Heart right ventricle (tissue), 16 donors: ENCODE data around the gene FANCF. TPM values are rescaled to one million over a fixed set of nuclear protein-coding genes. Genes with fewer than 3 reads are reported as not detected.

Experiments
- ATAC-seq, 8 donors: fragments of 200-7000 bp; cut with Tn5 transposase; one replicate each; pipeline ENCODE4 v1.9.1; 2020; ENCODE audit warnings: mild to moderate bottlenecking in 8 of 8, moderate library complexity in 8 of 8, moderate number of reproducible peaks in 1 of 8
- DNase-seq, 2 donors: peaks; one replicate each; pipeline ENCODE4 v3.0.0-alpha.2; 2020
- H3K27ac ChIP-seq, 10 donors: fragments of 200-600 bp; sonication (generic) in 2 of 10; one replicate each; pipeline versions ENCODE4 v1.5.0 to v1.8.0; 2020 to 2022; ENCODE audit warnings: mild to moderate bottlenecking in 3 of 10
- H3K27me3 ChIP-seq, 7 donors: fragments of 200-600 bp; one replicate each; pipeline ENCODE4 v1.8.0; 2021 to 2022; ENCODE audit warnings: mild to moderate bottlenecking in 2 of 7
- H3K36me3 ChIP-seq, 9 donors: fragments of 200-600 bp; sonication (generic) in 1 of 9; one replicate each; pipeline versions ENCODE4 v1.5.0 to v1.8.0; 2020 to 2022; ENCODE audit warnings: mild to moderate bottlenecking in 2 of 9
- H3K4me1 ChIP-seq, 9 donors: fragments of 200-600 bp; sonication (generic) in 1 of 9; one replicate each; pipeline versions ENCODE4 v1.5.0 to v1.8.0; 2020 to 2022; ENCODE audit warnings: mild to moderate bottlenecking in 4 of 9
- H3K4me3 ChIP-seq, 10 donors: fragments of 200-600 bp; sonication (generic) in 2 of 10; one replicate each; pipeline versions ENCODE4 v1.5.0 to v1.8.0; 2020 to 2022; ENCODE audit warnings: mild to moderate bottlenecking in 7 of 10, moderate library complexity in 2 of 10
- H3K9me3 ChIP-seq, 11 donors: fragments of 200-600 bp in 10 of 11; sonication (generic) in 2 of 11; one replicate each; pipeline versions ENCODE4 v1.5.0 to v1.8.0; 2013 to 2022; ENCODE audit warnings: mild to moderate bottlenecking in 2 of 11, control low read depth in 1 of 11, moderate library complexity in 1 of 11
- CTCF ChIP-seq, 9 donors: fragments of 200-600 bp; sonication (generic) in 2 of 9; IDR thresholded peaks; one replicate each; pipeline versions ENCODE4 v1.5.0 to v1.8.0; 2021 to 2022; ENCODE audit warnings: antibody characterized with exemption in 9 of 9, mild to moderate bottlenecking in 5 of 9, moderate library complexity in 1 of 9
- WGBS, 2 donors: extraction: QIAGEN DNeasy Blood & Tissue Kit; methylation state at CpG; one replicate each; pipeline ENCODE4 v1.1.7; 2013; ENCODE audit warnings: inconsistent platforms in 1 of 2; 5-methylcytosine and 5-hydroxymethylcytosine counted together
- intact Hi-C, 10 donors: fragments of 100-400 bp; cut with DNase I; formaldehyde crosslinking; loops; one replicate each; pipeline versions ENCODE4 v1.11.1 to v1.14.2; 2022
- polyA plus RNA-seq, 2 donors: library from polyadenylated mRNA; stranded (reverse); fragments of 200-250 nt; gene quantifications; one replicate each; pipeline ENCODE4 v1.2.3, GENCODE V29; 2013
- total RNA-seq, 10 donors: library from RNA; stranded (reverse); fragmentation: NEBNext Ultra II Directional in 3 of 10; extraction: Animal tissue kit (Norgen Biotek cat#: 25700) in 3 of 10; gene quantifications; one replicate each; pipeline versions ENCODE4 v1.2.1 to v1.2.4, GENCODE V29; 2021 to 2023
- donor health status: Arrhythmogenic right ventricular cardiomyopathy.
- donor health status: ischemic (EF 13 %, LVEDD 7.1; RV severe dilation, severe dysfunction).
- donor health status: healthy with polysubstance abuse.
- donor health status: DM: no; HTN: yes; CAD: no.
- donor health status: DM: no; HTN: no; CAD: no.
- donor health status: ischemic (EF 25% LVEDD 6.9; RV normal size, moderate dysfunction).
- donor health status: ischemic (EF 25% LVEDD 5.7; RV mildly dilated, moderate dysfunction).
- donor health status: healthy.
- donor health status: DM: yes; HTN: yes; CAD: no.
- donor health status: Ischemic cardiomyopathy.
- donor health status: ischemic (EF 35%, LVEDD 5.7; RV mildly dilated, moderate dysfunction).
- donor health status: nonischemic (EF 11% LVEDD 7.7; RV severe dilation, severe dysfunction).
- donor health status: DM: yes; HTN: yes; CAD: no.
- donor health status: PGD.
- donor health status: ischemic (EF 29% LVEDD 5.4; RV normal size, mild dysfunction).
- donor health status: nonischemic (EF 23%, LVEDD 6.1; RV moderate dilation, normal function).

Gene FANCF
- total and polyA plus RNA-seq, 12 donors: 3.1 to 7.6 (median 4.6) TPM

GRCh38 chr11:22633354-22633902 is 7.8 kb upstream of the FANCF start:
- no peaks in the 10 kb centered on the region for H3K4me1 ChIP-seq
- no peak overlapping the region for H3K4me3 ChIP-seq
- no peak for TF ChIP-seq CTCF (IDR thresholded peaks at IDR 0.05)
- ATAC-seq (no peak), DNase-seq (no peak)
- H3K27ac ChIP-seq: no peak overlapping the region
- no peaks in the 10 kb centered on the region for H3K36me3 ChIP-seq
- H3K27me3 ChIP-seq: no peaks in the 10 kb centered on the region
- intact Hi-C loops: no loop called here
- no peaks in the 10 kb centered on the region for H3K9me3 ChIP-seq

GRCh38 chr11:22627421-22627820 is 1.8 kb upstream of the FANCF start:
- Histone ChIP-seq H3K27me3 (no peaks in the 10 kb centered on the region), H3K4me1 (peaks cover 0 to 22% (median 18%) of the 10 kb centered on the region in 9 donors), H3K36me3 (no peaks in the 10 kb centered on the region), H3K9me3 (no peaks in the 10 kb centered on the region), H3K27ac (no peak overlapping the region), H3K4me3 (no peak overlapping the region)
- ATAC-seq (no peak), DNase-seq (no peak)
- intact Hi-C loops: loop anchor here in 3 of 10 donors (5.0 to 10.0 kb wide), 3 partner anchors 100 to 157 kb away; no protein-coding TSS in a partner anchor
- WGBS, 2 donors: 91 to 96% methylated on average over 6 of the region's 6 CpGs
- no peak for TF ChIP-seq CTCF (IDR thresholded peaks at IDR 0.05)

- no peaks in the 10 kb centered on the region for H3K9me3 ChIP-seq
- WGBS, 2 donors: 95% methylated on average over 14 of the region's 14 CpGs
- ATAC-seq (no peak), DNase-seq (no peak)
- no peaks in the 10 kb centered on the region for H3K36me3 ChIP-seq
- peak overlapping the region in 5 of 10 donors; percentile 84 to 94 (median 91) for H3K27ac ChIP-seq
- no peaks in the 10 kb centered on the region for H3K27me3 ChIP-seq
- H3K4me3 ChIP-seq: peak overlapping the region in 5 of 10 donors; percentile 79 to 98 (median 84)
- peaks cover 0 to 22% (median 18%) of the 10 kb centered on the region in 9 donors for H3K4me1 ChIP-seq
- intact Hi-C loops: loop anchor here in 3 of 10 donors (5.0 to 10.0 kb wide), 3 partner anchors 101 to 158 kb away; no protein-coding TSS in a partner anchor
- no peak for TF ChIP-seq CTCF (IDR thresholded peaks at IDR 0.05)
Measured at GRCh38 chr11:22626573-22627239, 1.1 kb upstream of the FANCF start.

GRCh38 chr11:22624742-22625447 is 728 bp downstream of the FANCF start:
- intact Hi-C loops: loop anchor here in 3 of 10 donors (2.0 to 10.0 kb wide), 4 partner anchors 102 to 192 kb away; no protein-coding TSS in a partner anchor
- ATAC-seq (peak; percentile 71 to 92 (median 82)), DNase-seq (peak; percentile 55 to 57)
- peaks cover 0 to 22% (median 18%) of the 10 kb centered on the region in 9 donors for H3K4me1 ChIP-seq
- H3K4me3 ChIP-seq: peak overlapping the region; percentile 37 to 98 (median 84)
- 3 to 4% methylated on average over 31 of the region's 31 CpGs for WGBS, 2 donors
- H3K27ac ChIP-seq: peak overlapping the region; percentile 60 to 94 (median 85)
- no peaks in the 10 kb centered on the region for H3K27me3 ChIP-seq
- H3K9me3 ChIP-seq: no peaks in the 10 kb centered on the region
- no peaks in the 10 kb centered on the region for H3K36me3 ChIP-seq
- peak in 7 of 9 donors; percentile 2 to 68 (median 51) for TF ChIP-seq CTCF (IDR thresholded peaks at IDR 0.05)
